GM18867 (cell line): Measurements from ENCODE around the gene GPR37L1.
"Not testable (repeated sequence)": the region's sequence is repeated elsewhere in the genome, so short reads cannot be mapped to it uniquely, and the experiment has no call there.

Experiments
- ATAC-seq: cut with Tn5 transposase; IDR thresholded peaks from one replicate; pipeline ENCODE4 v1.9.1; 2021; ENCODE audit warnings: mild to moderate bottlenecking, moderate library complexity; ENCODE audit not compliant: unreplicated experiment

The GPR37L1 gene

DNA sequence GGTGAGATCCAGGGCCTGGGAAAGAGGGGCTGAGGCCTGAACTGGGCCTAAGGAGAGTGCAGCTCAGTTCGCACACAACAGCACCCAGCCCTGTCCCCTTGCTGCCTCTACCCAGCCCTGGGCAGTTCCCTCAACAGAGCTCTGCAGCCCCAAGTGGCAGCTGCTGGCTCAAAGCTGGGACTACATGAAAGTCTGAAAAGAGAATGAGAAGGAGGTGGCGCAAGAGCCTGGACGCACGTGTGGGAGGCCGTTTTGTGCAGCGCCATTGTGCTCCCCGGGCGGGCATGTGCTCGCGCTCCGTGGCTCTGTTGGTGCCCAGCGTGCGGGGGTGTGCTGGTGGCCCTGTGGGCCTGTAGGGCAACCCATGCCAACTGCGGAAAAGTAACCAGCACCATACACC is 10.3 kb downstream of the GPR37L1 start:
- no peak for ATAC-seq

DNA sequence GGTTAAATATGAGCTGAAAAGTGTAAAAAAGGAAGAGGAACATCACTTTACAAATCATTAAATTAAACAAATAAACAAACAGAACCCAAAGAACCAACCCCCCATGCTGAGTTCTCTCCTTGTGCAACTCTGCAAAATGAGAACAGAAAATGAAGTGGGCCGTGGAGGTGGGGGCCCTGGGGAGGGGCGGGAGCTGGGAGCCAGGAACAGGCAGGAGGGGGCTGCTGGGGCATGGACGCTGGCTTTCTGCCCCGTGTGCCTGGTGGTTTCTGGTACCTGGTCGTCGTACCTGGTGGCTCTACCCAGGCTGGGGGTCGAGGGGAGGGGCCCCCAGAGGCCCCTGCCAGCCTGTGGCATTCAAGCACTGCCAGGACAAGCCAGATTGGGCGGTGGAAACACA is 10.8 kb downstream of the GPR37L1 start:
- no peak for ATAC-seq

DNA sequence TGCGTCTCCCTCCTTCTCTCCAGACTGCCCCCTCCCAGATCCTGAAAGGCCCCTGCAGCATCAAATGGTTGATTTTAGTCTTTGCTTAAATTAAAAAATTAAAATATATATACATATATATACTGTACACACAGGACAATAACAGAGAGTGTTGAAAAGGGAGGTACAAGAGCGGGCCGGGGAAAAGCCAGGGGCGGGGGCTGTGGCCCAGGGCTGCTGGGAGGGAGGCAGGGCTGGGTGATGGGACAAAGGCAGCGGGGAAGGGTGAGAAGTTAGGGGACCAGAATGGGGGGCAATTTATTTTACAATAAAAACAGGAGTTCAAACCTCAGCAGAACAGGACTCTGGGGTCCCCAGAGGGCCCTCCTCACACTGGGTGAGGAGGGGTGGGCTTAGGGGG is 11.3 kb downstream of the GPR37L1 start:
- ATAC-seq = no peak

DNA sequence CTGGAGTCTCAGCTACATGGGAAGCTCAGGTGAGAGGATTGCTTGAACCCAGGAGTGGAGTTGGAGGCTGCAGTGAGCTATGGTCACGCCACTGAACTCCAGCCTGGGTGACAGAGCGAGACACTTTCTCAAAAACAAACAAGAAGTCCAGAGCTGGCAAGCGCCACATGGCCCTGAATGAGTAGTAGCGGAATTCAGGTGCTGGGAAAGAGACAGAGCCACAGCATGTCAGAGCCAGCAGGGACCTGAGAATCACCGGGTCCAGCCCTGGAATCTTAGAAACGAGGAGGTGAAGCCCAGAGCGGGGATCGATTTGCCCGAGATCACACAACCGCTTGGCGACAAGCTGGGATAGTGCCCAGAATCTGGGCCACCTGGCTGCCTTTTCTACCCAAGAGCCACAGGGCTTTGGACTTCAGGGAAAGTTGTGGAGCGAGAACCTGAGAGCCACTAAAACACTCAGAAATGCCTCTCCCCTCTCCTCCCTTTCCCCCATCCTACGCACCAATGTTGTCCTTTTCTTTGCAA is 12.0 kb downstream of the GPR37L1 start:
- no peak for ATAC-seq

DNA sequence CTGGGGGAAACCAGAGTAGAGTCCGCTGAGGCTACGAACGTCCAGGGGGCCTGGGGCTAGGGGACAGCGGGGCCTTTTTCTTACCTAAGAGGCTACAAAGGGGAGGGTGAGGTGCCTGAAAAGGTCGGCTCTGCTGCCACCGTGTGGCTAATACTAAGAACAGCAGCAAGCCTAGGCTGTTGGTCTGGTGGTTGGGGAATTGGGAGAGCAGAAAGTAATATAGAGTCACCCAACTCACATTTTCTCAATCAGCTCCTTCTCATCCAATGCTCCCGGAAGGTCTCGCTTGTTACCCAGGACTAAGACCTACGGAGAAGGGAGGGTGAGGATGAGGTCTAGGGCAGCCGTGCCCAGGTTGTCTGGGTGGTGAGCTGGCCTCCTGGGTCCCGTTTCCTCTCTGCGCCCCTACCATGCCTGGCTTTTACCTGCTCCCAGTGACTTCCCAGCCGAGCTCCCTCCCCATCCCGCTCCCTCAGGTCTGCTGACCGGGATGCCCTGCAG is 12.6 kb downstream of the GPR37L1 start:
- ATAC-seq = peak; percentile 70

DNA sequence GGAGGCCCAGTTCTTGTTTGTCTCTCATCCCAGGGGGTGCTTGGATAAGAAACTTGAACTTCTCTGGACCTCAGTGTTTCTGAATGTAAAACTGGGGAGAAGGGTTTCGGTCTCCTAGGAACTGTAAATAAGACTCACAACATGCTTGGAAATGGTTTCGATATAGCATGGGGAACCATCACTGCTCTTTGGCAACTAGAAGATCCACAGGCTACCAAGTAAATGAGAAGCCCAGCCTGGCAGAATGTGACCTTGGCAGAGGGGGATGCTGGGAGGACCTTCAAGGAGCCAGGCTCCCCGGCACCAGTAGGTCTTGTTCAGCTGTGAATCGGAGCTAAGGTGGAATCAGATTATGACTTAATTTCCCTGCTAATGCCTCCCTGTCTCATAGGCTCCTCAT is 18.1 kb downstream of the GPR37L1 start:
- no peak for ATAC-seq

DNA sequence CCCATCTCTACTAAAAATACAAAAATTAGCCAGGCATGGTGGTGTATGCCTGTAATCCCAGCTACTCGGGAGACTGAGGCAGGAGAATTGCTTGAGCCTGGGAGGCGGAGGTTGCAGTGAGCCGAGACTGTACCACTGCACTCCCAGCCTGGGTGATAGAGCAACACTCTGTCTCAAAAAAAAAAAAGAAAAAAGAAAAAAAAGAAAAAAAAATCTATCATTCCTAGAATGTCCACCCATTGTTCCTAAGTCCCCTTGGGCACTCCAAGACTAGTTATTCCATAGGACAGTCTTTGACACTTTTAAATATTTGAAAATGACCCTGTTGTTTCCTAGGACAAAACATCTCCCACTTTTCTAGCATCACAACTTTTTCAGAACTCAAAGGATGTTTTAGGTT is 18.8 kb downstream of the GPR37L1 start:
- ATAC-seq = not testable (repeated sequence)

DNA sequence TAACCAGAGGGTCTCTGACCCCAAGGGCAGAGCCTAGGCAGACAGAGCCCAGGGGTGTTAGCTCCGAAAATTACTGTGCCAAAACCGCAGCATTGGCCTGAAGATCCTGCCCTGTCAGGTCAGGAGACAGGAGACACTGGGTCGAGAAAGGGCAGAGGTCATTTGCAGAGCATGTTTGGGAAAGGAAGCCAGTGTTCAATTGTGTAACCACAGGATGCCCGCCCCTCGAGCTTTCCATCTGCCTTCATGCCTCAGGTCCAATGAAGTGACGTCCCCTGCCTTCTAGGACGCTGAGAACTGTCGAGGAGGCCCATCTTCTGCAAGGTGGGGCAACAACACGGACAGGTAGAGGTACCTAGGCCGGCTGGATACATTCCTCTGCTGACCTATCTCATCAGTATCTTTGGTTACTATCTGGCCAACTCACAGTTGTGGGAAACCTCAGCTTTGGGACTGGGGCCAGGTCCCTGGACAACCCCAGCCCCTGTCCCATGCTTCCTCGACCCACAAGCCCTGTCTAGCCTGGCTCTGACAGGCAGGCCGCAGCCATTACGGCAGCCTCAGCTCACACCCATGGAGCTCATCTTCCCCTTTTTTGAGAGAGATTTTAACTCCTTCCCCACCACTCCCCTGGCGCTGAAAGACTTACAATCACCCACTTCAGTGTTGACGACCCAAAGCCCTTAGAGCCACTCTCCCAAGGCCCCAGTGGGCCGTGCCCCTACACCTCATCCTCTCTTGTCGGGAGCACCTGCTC is 20.5 kb downstream of the GPR37L1 start:
- peak; percentile 33 for ATAC-seq

DNA sequence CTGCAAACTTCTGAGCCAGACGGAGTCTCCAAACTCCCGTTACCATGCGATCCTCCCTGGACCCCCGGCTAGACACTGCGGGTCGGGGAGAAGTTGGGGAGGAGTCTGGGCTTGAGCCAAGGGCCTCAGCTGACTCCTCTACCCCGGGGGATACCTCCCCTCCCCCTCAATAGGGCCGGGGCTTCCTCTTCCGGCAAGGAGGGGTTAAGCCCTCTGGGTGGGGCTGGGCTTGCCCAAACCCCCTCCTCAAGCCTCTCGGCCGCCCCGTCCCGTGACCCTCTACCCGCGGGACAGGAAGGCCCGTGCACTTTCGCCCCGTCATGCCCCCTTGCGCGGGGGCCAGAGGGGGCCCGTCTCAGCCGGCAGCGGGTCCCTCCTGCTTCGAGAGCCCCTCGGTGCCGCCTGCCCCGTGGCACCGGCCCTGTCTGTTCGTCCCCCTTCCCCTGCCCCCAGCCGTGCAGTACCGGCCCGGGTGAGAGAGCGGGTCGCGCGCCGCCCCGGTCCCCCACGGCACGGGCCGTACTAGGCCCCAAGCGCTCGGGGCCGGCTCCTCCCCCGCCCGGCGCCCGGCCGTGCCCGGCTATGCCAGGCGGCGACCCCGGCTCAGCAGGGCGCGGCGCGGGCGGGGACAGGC is 21.2 kb downstream of the GPR37L1 start:
- ATAC-seq = peak; percentile 46

DNA sequence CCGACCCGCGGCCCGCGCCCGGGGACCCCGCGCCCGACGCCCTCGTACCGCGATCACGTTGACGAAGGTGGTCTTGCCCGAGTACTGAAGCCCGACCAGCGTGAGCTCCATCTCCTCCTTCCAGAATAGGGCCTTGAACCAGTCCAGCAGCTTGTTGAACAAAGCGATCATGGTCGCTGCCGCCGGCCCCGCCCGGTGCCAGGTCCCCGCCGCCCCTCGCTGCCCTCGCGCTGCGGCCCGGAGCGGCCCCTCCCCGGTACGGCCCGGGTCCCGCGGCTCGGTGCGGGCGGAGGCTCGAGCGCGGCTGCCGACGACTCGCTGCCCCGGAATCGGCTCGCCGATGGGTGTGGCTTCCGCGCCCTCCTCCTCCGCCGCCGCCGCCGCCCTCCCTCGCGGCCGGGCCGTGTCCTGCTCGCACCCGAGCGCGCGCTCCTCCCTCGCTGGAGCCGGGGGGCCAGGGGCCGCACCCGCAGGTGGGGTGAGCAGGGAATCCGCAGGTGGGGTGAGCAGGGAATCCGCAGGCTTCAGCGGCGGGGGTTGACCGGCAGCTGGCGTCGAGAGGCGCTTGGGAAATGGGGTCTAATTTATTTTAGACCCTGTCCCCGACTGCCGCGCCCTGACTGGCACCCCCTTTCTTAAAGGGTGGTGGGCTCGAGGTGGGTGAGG is 21.8 kb downstream of the GPR37L1 start, which contains the start of gene ARL8A:
TSS of gene ARL8A (minus strand) at position 336 of the 666 bp plus-strand sequence. CDS start at position 171, 165 bp downstream.
- ATAC-seq = peak; percentile 66

DNA sequence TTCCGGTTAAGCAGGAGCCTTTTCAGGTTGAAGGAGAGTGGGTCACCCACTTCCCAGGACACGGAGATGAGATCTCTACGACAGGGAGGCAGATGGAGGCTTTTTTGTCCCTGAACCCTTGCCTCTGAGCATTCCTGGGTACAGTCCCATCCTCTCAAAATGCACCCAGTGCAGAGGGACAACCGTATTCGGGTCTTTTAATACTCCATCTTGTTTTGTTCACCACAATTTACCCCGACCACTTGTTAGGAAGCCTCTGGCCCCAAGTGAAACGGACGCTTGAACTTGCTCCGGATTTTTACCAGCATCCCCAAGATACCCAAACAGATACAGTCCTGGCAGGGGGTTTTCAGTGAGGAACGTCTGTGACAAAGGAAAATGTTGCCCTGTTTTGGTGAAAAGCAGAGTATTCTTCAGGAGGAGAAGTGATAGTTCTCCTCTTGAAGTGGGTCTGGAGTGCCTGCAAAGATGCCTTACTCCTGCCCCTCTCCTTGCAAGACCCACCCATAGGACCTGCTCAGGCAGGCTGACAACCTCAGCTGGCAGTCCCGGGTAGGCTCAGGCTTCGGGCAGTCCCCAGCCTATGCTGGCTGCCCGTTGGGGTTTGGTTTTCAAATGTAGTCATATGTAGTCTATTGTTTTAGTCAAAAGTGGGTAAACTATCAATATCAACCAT is 22.5 kb downstream of the GPR37L1 start:
- ATAC-seq = no peak

DNA sequence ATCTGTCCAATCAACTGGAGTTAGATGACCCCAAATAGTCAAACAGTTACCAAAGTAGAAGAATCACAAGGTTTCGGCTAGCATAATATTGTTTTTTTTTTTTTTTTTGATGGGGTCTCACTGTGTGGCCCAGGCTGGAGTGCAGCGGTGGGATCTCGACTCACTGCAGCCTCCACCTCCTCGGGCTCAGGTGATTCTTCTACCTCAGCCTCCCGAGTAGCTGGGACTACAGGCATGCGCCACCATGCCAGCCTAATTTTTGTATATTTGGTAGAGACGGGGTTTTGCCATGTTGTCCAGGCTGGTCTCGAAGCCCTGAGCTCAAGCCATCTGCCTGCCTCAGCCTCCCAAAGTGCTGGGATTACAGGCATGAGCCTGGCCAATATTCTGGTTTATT is 23.0 kb downstream of the GPR37L1 start:
- ATAC-seq = not testable (repeated sequence)

DNA sequence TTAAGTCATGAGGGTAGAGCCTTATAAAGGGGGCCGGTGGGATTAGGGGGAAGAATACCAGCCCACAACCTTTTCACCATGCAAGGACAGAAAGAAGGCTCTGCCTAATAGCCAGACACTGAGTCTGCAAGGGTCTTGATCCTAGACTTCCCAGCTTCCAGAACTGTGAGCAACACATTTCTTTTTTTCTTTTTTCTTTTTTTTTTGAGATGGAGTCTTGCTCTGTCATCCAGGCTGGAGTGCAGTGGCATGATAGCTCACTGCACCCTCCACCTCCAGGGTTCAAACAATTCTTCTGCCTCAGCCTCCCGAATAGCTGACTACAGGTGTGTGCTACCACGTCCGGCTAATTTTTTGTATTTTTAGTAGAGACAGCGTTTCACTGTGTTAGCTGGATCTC is 23.6 kb downstream of the GPR37L1 start:
- no peak for ATAC-seq

DNA sequence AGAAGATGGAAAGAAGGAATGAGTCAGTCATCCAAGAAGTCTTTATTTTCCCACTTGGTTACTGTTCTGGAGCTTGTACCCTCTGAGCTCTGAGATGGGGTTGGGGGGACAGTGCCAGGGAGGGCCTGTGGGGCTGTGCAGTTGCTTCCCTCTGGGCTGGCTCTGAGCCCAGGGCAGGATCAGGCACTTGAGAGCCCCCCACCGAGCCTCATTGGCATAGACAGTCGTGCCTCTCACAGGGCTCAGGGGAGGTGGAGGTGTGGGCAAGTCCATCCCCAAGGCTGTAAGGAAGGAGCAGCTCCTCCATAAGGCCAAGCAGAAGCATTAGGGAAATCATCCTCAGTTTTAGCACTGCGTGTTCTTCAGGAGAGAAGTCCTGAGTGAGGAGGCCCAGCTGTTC is 24.3 kb downstream of the GPR37L1 start:
- ATAC-seq = no peak

DNA sequence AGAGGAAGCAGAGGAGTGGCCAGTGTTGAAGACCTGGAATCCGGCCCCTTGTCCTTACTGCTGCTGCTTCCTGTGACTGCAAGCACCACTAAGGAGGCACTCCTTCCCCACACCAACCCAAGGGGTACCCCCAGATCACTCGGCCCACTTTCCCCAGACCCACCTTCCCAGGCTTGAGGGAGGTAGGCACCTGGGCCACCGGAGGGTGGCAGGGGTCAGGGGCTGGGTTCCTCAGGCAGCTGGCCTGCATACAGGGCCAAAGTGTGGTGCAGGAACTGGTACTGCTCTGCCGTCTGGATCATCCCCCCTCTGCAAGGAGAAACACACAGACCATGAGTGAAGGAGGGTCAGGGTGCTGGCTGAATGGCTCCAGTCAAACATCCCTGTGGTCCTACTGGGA is 25.7 kb downstream of the GPR37L1 start:
- ATAC-seq = no peak

DNA sequence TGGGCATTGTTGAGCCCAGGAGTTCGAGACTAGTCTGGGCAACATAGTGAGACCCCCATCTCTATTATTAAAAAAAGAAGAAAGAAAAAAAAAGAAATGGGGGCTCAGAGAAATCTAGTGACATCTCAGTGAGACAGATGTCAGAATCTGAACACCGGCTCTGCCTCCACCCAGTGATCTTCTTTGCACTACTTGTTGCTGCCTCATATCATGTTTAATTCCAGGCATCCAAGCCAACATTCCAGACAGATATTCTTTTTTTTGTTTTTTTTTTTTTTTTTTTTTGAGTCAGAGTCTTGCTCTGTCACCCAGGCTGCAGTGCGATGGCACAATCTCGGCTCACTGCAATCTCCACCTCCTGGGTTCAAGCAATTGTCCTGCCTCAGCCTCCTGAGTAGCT is 26.8 kb downstream of the GPR37L1 start:
- no peak for ATAC-seq

DNA sequence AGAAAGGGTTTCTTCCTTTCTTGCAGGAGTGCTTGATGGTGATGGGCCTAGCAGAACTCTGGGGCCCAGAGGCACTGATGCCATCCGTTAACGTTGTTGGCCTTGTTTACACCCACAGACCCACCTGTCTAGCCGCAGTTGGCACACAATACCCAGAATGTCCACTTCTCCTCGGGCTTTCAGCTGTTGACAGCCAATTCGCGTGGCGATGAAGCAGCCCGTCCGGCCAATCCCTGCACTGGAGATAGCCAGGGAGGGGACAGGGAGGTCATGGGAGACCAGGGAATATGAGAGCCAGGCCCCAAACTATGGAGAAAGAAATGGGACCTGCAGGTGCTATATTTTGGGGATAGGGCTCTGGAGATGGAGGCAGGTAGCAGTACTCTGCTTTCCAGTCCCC is 27.5 kb downstream of the GPR37L1 start:
- no peak for ATAC-seq

DNA sequence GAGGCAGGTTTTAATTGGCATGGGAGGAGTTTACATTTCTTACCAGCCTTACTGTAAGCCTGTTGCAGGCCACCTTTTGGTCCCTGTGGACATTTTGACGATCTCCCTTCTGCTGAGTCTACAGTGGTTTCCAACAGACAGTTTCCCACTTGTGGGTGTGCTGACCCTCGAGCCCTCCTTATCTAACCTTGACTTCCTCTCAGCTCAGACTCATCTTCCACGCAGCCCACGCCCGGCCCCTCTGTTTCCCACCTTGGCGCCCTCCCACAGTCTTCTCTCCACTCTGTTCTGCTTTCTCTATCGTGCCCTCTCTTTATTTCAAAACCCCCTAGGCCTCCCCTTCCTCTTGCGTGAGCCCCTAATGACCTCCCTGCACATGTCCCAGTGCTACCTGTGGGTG is 27.9 kb downstream of the GPR37L1 start:
- no peak for ATAC-seq

DNA sequence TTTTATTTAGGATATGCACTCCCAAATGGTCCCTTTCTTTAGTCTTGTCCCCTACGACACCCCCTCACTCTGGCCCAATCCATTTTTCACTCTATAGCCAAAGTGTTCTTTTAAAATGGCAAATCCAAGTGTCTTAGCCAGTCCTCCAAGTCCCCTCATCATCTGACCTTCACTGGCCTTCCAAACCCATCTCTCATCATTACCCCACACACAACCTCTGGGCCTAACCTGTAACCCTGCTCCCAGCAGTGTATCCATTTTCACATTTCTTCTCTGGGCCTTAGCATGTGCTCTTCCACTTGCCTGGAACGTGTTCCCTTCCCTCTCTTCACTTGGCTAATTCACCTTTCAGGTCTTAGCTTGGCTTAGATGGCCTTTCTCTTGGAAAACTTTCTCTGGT is 28.3 kb downstream of the GPR37L1 start:
- no peak for ATAC-seq

DNA sequence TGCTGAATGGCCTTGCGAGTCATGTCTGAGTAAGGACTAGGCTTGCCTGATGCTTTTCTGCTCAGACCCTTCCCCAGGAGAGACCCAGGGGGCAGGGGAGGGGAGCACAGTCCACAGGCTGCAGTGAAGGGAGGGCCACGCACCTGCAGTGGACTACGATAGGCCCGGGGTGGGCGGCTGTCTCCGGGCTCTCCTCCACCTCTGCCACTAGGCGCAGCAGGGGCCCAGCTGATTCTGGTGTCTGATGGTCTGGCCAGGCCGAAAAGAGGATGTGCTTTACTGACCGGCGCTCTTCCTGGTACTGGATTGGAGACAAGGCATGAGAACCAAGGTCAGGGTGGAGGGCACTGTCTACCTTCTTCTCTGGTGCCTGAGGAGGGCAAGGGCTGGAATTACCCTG is 29.7 kb downstream of the GPR37L1 start:
- no peak for ATAC-seq

DNA sequence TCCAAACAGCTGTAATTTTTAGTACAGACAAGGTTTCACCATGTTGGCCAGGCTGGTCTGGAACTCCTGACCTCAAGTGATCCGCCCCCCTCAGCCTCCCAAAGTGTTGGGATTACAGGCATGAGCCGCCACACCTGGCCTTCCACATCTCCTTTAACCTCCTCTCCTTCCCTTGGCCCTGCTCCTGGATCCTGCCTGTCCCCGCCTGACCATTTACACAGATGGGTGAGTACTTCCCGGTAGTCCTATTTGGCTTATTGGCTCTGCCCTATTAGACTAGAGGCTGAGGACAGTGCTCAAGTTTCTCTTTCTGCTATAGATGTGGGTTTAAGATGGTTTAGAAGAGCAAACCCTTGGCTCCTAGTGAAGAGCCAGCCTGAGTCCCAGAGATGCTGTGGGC is 30.6 kb downstream of the GPR37L1 start:
- no peak for ATAC-seq
